Testis (tissue), 2 donors: ENCODE measurements around the gene SHOC2.

Source experiments
- POLR2A ChIP-seq: fragments of 450-650 bp; IDR thresholded peaks from one replicate; pipeline ENCODE4 v1.6.1; 2017; ENCODE audit warnings: antibody characterized with exemption, mild to moderate bottlenecking, moderate library complexity
- TF ChIP-seq, protein P1 (sequence below), 3 experiments: fragments of 450-650 bp in 2 of 3; fragments of 200-600 bp in 1 of 3; sonication (generic) in 1 of 3; IDR thresholded peaks; one replicate each; pipeline ENCODE4 v1.5.1; 2016 to 2019; ENCODE audit warnings: antibody characterized with exemption in 3 of 3, mild to moderate bottlenecking in 2 of 3, moderate library complexity in 1 of 3

- TF ChIP-seq, protein P1, sequence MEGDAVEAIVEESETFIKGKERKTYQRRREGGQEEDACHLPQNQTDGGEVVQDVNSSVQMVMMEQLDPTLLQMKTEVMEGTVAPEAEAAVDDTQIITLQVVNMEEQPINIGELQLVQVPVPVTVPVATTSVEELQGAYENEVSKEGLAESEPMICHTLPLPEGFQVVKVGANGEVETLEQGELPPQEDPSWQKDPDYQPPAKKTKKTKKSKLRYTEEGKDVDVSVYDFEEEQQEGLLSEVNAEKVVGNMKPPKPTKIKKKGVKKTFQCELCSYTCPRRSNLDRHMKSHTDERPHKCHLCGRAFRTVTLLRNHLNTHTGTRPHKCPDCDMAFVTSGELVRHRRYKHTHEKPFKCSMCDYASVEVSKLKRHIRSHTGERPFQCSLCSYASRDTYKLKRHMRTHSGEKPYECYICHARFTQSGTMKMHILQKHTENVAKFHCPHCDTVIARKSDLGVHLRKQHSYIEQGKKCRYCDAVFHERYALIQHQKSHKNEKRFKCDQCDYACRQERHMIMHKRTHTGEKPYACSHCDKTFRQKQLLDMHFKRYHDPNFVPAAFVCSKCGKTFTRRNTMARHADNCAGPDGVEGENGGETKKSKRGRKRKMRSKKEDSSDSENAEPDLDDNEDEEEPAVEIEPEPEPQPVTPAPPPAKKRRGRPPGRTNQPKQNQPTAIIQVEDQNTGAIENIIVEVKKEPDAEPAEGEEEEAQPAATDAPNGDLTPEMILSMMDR (IDR thresholded peaks at IDR 0.05): no peak
- no peak for TF ChIP-seq POLR2A
Observed at GRCh38 chr10:110876000-110876399, 43.4 kb upstream of the SHOC2 start.
